ENCODE measurements around the gene MYOZ1. TPM values are rescaled to one million over a fixed set of nuclear protein-coding genes. Genes with fewer than 3 reads are reported as not detected.

Gene MYOZ1
- total and polyA plus RNA-seq, 2 of the 8 experiments (the other 6 are each of a cell fraction or from before 2014, with no cell fraction given) = 2.6 to 3.3 TPM

- TF ChIP-seq SP2 (IDR thresholded peaks at IDR 0.05; ENCODE audit: low read length) = no peak
- no peak for TF ChIP-seq ZNF274 (IDR thresholded peaks at IDR 0.05; ENCODE audit: borderline replicate concordance, extremely low read depth, low read length)
- TF ChIP-seq JUND (IDR thresholded peaks at IDR 0.05; ENCODE audit: low read length) = no peak
- TF ChIP-seq RNF2 (IDR thresholded peaks at IDR 0.05; ENCODE audit: borderline replicate concordance, low read depth, low read length, missing control alignments, poor library complexity, severe bottlenecking) = no peak
- no peak for TF ChIP-seq BACH1 (IDR thresholded peaks at IDR 0.05; ENCODE audit: low read length)
Observed at GRCh38 chr10:73585327-73585726, 55.9 kb downstream of the MYOZ1 start (continued).
